H9 (cell line): ENCODE data around the gene WNT3A. TPM values are rescaled to one million over a fixed set of nuclear protein-coding genes. Genes with fewer than 3 reads are reported as not detected.

Experiments
- DNase-seq: peaks from one replicate; pipeline ENCODE4 v3.0.0-alpha.2; 2017
- H2AFZ ChIP-seq: one replicate; pipeline ENCODE4 v1.6.1; 2013; ENCODE audit warnings: mild to moderate bottlenecking, low read length, control low read depth, moderate library complexity
- H2AK5ac ChIP-seq: 2 replicates; pipeline ENCODE4 v1.6.1; 2013; ENCODE audit warnings: low read length, control low read depth, mixed read lengths; ENCODE audit not compliant: insufficient read length
- H2BK120ac ChIP-seq: one replicate; pipeline ENCODE4 v1.6.1; 2013; ENCODE audit warnings: low read depth, mild to moderate bottlenecking, low read length, control low read depth, inconsistent platforms; ENCODE audit not compliant: poor library complexity, severe bottlenecking
- H2BK12ac ChIP-seq: 2 replicates; pipeline ENCODE4 v1.6.1; 2013; ENCODE audit warnings: low read length, control low read depth, mixed read lengths, low read depth; ENCODE audit not compliant: insufficient read length
- H2BK15ac ChIP-seq: 2 replicates; pipeline ENCODE4 v1.6.1; 2013; ENCODE audit warnings: low read depth, low read length, control low read depth
- H2BK20ac ChIP-seq: one replicate; pipeline ENCODE4 v1.6.1; 2013; ENCODE audit warnings: low read depth, mild to moderate bottlenecking, low read length, control low read depth, inconsistent platforms; ENCODE audit not compliant: poor library complexity, severe bottlenecking
- H2BK5ac ChIP-seq: 2 replicates; pipeline ENCODE4 v1.6.1; 2013; ENCODE audit warnings: low read length, control low read depth, mixed read lengths; ENCODE audit not compliant: insufficient read length
- H3K14ac ChIP-seq: 2 replicates; pipeline ENCODE4 v1.6.1; 2013; ENCODE audit warnings: low read length, control low read depth; ENCODE audit not compliant: insufficient read depth
- H3K18ac ChIP-seq: 2 replicates; pipeline ENCODE4 v1.6.1; 2013; ENCODE audit warnings: low read depth, mild to moderate bottlenecking, mixed read lengths, low read length, control low read depth; ENCODE audit not compliant: insufficient read length
- H3K23ac ChIP-seq: 2 replicates; pipeline ENCODE4 v1.6.1; 2013; ENCODE audit warnings: low read length, control low read depth, mixed read lengths, low read depth; ENCODE audit not compliant: insufficient read length
- H3K23me2 ChIP-seq: 2 replicates; pipeline ENCODE4 v1.6.1; 2013; ENCODE audit warnings: low read depth, mild to moderate bottlenecking, mixed read lengths, low read length, control low read depth; ENCODE audit not compliant: insufficient read length, poor library complexity, severe bottlenecking
- H3K27ac ChIP-seq: 2 replicates; pipeline ENCODE4 v1.5.1; 2013; ENCODE audit warnings: low read length, control low read depth, mixed read lengths, low read depth; ENCODE audit not compliant: insufficient read length
- H3K27me3 ChIP-seq: 2 replicates; pipeline ENCODE4 v1.6.1; 2013; ENCODE audit warnings: low read length, control low read depth, inconsistent platforms; ENCODE audit not compliant: insufficient read depth
- H3K4ac ChIP-seq: 2 replicates; pipeline ENCODE4 v1.6.1; 2013; ENCODE audit warnings: low read depth, mild to moderate bottlenecking, control low read depth, inconsistent platforms, low read length, moderate library complexity
- H3K4me1 ChIP-seq: 2 replicates; pipeline ENCODE4 v1.6.1; 2013; ENCODE audit warnings: low read length, control low read depth, inconsistent platforms; ENCODE audit not compliant: insufficient read depth
- H3K4me2 ChIP-seq: 2 replicates; pipeline ENCODE4 v1.6.1; 2013; ENCODE audit warnings: low read length, control low read depth, mixed read lengths; ENCODE audit not compliant: insufficient read length, insufficient read depth
- H3K56ac ChIP-seq: 2 replicates; pipeline ENCODE4 v1.6.1; 2013; ENCODE audit warnings: low read depth, mild to moderate bottlenecking, mixed read lengths, low read length, control low read depth; ENCODE audit not compliant: insufficient read length
- H3K79me1 ChIP-seq: 2 replicates; pipeline ENCODE4 v1.6.1; 2013; ENCODE audit warnings: low read depth, mild to moderate bottlenecking, moderate library complexity, low read length, control low read depth, inconsistent platforms; ENCODE audit not compliant: insufficient read depth, poor library complexity, severe bottlenecking
- H3K79me2 ChIP-seq: 2 replicates; pipeline ENCODE4 v1.6.1; 2013; ENCODE audit warnings: low read length, control low read depth, inconsistent platforms; ENCODE audit not compliant: insufficient read depth
- H3K9ac ChIP-seq: 2 replicates; pipeline ENCODE4 v1.6.1; 2013; ENCODE audit warnings: low read length, control low read depth, mixed read lengths; ENCODE audit not compliant: insufficient read length; ENCODE audit errors: extremely low read depth
- H3K9me3 ChIP-seq: one replicate; pipeline ENCODE4 v1.6.1; 2013; ENCODE audit warnings: low read depth, low read length, inconsistent platforms; ENCODE audit not compliant: control insufficient read depth
- H3T11ph ChIP-seq: one replicate; pipeline ENCODE4 v1.6.1; 2013; ENCODE audit warnings: mild to moderate bottlenecking, low read length, control low read depth, inconsistent platforms
- H4K20me1 ChIP-seq: one replicate; pipeline ENCODE4 v1.6.1; 2013; ENCODE audit not compliant: control insufficient read depth, insufficient read length, insufficient read depth
- H4K5ac ChIP-seq: 2 replicates; pipeline ENCODE4 v1.6.1; 2013; ENCODE audit warnings: low read depth, mild to moderate bottlenecking, mixed read lengths, low read length, control low read depth; ENCODE audit not compliant: insufficient read length
- H4K8ac ChIP-seq: replicated peaks from 2 replicates; pipeline ENCODE4 v1.6.1; 2013; ENCODE audit warnings: low read length, control low read depth, mixed read lengths, low read depth; ENCODE audit not compliant: insufficient read length
- H4K91ac ChIP-seq: 2 replicates; pipeline ENCODE4 v1.6.1; 2013; ENCODE audit warnings: low read depth, mild to moderate bottlenecking, moderate library complexity, mixed read lengths, low read length, control low read depth; ENCODE audit not compliant: insufficient read length
- H3K27ac Mint-ChIP-seq, 3 experiments: 2 replicates in 2 of 3; 3 replicates in 1 of 3; pipeline ENCODE4 v1.8.0; 2020 to 2021; ENCODE audit warnings: mixed read lengths in 3 of 3, mild to moderate bottlenecking in 1 of 3, moderate library complexity in 1 of 3
- H3K27me3 Mint-ChIP-seq: 2 replicates; pipeline ENCODE4 v1.8.0; 2021; ENCODE audit warnings: low read depth, mild to moderate bottlenecking, moderate library complexity, mixed read lengths
- H3K36me3 Mint-ChIP-seq, 3 experiments: 2 replicates in 2 of 3; 3 replicates in 1 of 3; pipeline ENCODE4 v1.8.0; 2020 to 2021; ENCODE audit warnings: low read depth in 3 of 3, mixed read lengths in 3 of 3; ENCODE audit not compliant: insufficient read depth in 1 of 3
- H3K4me1 Mint-ChIP-seq, 2 experiments: 2 replicates each; pipeline ENCODE4 v1.8.0; 2020; ENCODE audit warnings: mixed read lengths in 2 of 2
- H3K4me3 Mint-ChIP-seq, 2 experiments: 2 replicates in 1 of 2; 3 replicates in 1 of 2; pipeline ENCODE4 v1.8.0; 2020 to 2021; ENCODE audit warnings: mild to moderate bottlenecking in 2 of 2, mixed read lengths in 2 of 2, moderate library complexity in 1 of 2
- H3K9me3 Mint-ChIP-seq, 2 experiments: 2 replicates in 1 of 2; 3 replicates in 1 of 2; pipeline ENCODE4 v1.8.0; 2020; ENCODE audit warnings: mild to moderate bottlenecking in 2 of 2, mixed read lengths in 2 of 2, moderate library complexity in 1 of 2
- WGBS: extraction: QIAGEN DNeasy Blood & Tissue Kit; methylation state at CpG from one replicate; pipeline ENCODE4 v1.1.7; 2013; ENCODE audit warnings: missing lambda C conversion rate, low lambda C conversion rate, mixed read lengths; ENCODE audit not compliant: insufficient read length; ENCODE audit errors: extremely low coverage; 5-methylcytosine and 5-hydroxymethylcytosine counted together
- total RNA-seq: library from RNA; stranded (reverse); gene quantifications from 2 replicates; pipeline ENCODE4 v1.2.1, GENCODE V29; 2021
- TF ChIP-seq, protein P1 (sequence below): fragments of 200-600 bp; sonication (generic); conservative IDR thresholded peaks from 3 replicates; pipeline ENCODE4 v1.8.0; 2021; ENCODE audit warnings: antibody characterized with exemption, mild to moderate bottlenecking

WNT3A gene
- total RNA-seq, 1 experiment from 2014 or later = 0.17 TPM

DNA sequence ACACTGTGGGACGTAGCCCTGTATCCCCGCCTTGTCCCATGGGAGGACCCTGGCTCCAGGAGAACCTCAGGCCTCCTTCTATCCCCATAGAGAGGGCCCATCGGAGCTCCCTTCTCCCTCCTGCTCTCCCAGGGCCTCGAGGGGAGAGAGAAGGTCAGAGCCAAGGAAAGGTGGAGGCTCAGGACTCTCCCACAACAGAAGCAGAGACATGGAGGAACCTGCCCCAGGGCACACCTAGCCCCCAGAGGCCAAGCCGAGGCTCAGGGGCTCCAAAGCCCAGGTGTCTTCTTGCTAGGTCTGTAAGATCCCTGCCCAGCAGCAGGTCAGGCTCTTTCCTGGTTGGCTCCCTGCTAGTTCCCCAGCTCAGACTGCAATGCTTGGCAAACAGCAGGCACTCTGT is 41.3 kb downstream of the WNT3A start:
- H2AK5ac ChIP-seq = no peak overlapping the region
- H3K4ac ChIP-seq = no peak overlapping the region
- no peaks in the 10 kb centered on the region for H3K9me3 ChIP-seq
- no peaks in the 10 kb centered on the region for H4K20me1 ChIP-seq
- H3K79me1 ChIP-seq = no peaks in the 10 kb centered on the region
- peaks cover 16% of the 10 kb centered on the region; the same call in 1 of the 2 replicates for H3K27me3 ChIP-seq
- no peak overlapping the region for H2BK15ac ChIP-seq
- H3K23me2 ChIP-seq = peaks cover 3% of the 10 kb centered on the region
- no peak overlapping the region for H3K14ac ChIP-seq
- no peak overlapping the region for H2BK20ac ChIP-seq
- Mint-ChIP-seq H3K27me3 (peaks cover 73% of the 10 kb centered on the region), H3K36me3 (no peaks in the 10 kb centered on the region; a peak in 1 of 7 replicates), H3K27ac (no peak overlapping the region), H3K4me3 (no peak overlapping the region), H3K9me3 (peaks cover 0 to 4% of the 10 kb centered on the region in 2 experiments; a peak in 2 of 5 replicates), H3K4me1 (peaks cover 0 to 9% of the 10 kb centered on the region in 2 experiments; a peak in 2 of 4 replicates)
- TF ChIP-seq, protein P1, sequence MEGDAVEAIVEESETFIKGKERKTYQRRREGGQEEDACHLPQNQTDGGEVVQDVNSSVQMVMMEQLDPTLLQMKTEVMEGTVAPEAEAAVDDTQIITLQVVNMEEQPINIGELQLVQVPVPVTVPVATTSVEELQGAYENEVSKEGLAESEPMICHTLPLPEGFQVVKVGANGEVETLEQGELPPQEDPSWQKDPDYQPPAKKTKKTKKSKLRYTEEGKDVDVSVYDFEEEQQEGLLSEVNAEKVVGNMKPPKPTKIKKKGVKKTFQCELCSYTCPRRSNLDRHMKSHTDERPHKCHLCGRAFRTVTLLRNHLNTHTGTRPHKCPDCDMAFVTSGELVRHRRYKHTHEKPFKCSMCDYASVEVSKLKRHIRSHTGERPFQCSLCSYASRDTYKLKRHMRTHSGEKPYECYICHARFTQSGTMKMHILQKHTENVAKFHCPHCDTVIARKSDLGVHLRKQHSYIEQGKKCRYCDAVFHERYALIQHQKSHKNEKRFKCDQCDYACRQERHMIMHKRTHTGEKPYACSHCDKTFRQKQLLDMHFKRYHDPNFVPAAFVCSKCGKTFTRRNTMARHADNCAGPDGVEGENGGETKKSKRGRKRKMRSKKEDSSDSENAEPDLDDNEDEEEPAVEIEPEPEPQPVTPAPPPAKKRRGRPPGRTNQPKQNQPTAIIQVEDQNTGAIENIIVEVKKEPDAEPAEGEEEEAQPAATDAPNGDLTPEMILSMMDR = no peak
- H4K5ac ChIP-seq = no peak overlapping the region
- H3K9ac ChIP-seq = no peak overlapping the region
- WGBS = no CpG with 5 or more reads among the region's 5 CpGs
- no peak overlapping the region for H2BK5ac ChIP-seq
- no peak overlapping the region for H2BK12ac ChIP-seq
- H4K8ac ChIP-seq = no peak overlapping the region
- no peak overlapping the region for H2AFZ ChIP-seq
- no peaks in the 10 kb centered on the region for H3K79me2 ChIP-seq
- H3K27ac ChIP-seq = no peak overlapping the region
- H2BK120ac ChIP-seq = no peak overlapping the region
- H3T11ph ChIP-seq = no peak overlapping the region
- no peaks in the 10 kb centered on the region; the same call in 1 of the 2 replicates for H3K4me1 ChIP-seq
- no peak overlapping the region for H3K4me2 ChIP-seq
- no peak overlapping the region for H3K56ac ChIP-seq
- no peak overlapping the region for H3K18ac ChIP-seq
- no peak overlapping the region for H4K91ac ChIP-seq
- DNase-seq = no peak
- H3K23ac ChIP-seq = no peak overlapping the region
